Measurements from ENCODE around the gene ZBTB7C.

ZBTB7C gene

GRCh38 chr18:48136051-48136826, 272.9 kb downstream of the ZBTB7C start:
- no peak for DNase-seq

GRCh38 chr18:48135436-48135966, 273.7 kb downstream of the ZBTB7C start:
- no peak for DNase-seq

DNA sequence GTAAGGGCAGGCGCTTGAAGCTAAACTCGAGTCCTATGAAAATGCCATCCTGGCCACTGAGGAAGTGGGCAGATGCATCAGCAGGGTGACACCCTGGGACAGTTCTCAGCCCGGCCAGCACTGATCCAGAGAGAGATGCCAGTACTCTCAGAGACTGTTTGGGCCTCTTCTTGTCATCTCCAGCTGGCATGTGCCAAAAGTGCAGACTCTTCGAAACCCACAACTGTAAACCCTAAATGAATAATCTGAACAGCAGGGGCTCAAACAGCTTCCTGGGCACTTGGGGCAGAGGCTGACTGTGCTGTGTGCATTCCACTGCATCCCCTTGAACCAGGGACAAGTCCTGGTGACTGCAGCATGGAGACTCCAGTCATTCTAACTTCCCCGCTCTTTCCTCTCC, 274.6 kb downstream of the ZBTB7C start:
- DNase-seq, result no peak

DNA sequence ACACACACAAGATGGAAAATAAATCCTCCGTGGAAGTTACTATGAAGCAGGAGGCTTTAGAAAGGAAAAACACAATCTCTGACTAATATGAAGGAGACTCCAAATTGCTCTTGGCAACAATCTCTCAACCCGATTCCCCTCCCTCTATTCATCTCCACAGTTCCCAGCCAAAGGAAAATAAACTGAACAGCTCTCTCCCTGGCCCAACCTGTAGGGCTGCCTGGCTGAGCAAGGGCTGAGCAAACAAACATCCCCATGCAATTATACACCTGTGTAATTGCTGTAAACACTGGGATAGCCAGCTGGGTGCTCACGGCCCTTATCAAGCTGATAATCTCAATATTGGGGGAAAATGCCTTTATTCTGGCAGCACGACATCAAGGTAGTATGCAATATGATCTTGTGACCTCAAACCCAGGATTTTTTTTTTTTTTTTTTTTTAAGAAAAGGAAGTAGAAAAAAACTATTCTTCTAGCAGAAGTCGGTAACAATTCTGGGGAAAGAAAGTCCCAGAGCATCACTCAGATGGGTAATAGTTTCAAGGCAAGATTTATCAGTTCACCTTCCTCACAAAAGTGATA, 275.4 kb downstream of the ZBTB7C start:
- no peak for DNase-seq

- DNase-seq, result no peak
Measured at GRCh38 chr18:48132797-48133655, 276.2 kb downstream of the ZBTB7C start.

DNA sequence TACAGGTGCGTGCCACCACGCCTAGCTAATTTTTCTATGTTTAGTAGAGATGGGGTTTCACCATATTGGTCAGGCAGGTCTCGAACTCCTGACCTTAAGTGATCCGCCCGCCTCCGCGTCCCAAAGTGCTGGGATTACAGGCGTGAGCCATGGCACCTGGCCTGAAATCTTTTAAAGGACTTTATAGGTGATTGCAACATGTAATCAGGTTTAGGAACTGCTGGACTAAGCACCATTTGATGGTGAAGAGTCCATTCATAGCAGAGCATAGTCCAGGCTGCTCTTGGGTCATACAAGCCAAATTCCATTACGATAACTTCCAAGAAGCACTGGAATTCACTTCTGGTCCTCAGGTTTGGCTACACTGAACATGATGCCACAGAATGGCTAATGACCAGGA, 278.1 kb downstream of the ZBTB7C start:
- DNase-seq, result no peak

DNA sequence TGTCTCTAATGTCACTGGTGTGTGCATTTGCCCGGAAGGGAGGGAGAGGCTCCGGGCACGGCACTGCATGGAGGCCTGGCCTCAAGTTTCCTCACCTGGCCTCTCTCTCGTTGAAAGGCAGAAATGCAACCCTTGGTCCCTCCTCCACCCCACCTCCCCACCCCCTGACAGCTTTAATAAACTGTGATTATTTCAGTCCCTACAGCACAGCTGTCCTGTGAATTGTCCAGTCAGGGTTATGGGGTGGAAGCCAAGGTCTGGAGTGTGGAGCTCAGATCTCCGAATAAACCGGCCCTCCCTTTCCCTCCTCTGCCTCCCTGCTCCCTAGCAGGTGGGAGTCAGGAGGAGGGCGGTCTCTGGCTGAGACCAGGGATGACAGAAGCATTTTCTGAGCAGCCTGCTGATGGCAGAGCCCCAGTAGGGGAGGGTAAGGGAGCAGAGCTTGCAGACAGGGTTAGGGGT, 279.5 kb downstream of the ZBTB7C start:
- DNase-seq, result no peak

DNA sequence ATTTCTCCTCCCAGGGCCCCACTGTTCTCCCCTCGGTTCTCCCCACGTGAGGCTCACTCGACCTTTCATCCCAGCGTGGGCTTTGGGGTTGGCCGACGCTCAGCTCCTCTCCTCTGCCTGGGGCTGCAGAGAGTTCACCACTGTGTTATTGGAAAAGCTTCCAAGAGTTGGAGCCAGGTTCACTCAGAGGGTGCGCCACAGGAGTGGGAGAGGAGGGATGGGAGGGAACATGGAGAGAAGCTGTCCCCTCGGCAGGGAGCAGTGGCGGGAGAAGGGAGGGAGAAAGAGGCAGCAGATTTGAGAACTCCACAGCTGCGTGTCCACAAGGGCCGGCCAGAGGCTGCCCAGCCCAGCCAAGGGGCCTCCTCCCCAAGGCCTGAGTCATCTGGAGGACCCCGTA, 281.6 kb downstream of the ZBTB7C start:
- DNase-seq, result no peak

GRCh38 chr18:48126240-48126639, 282.9 kb downstream of the ZBTB7C start:
- DNase-seq, result no peak

DNA sequence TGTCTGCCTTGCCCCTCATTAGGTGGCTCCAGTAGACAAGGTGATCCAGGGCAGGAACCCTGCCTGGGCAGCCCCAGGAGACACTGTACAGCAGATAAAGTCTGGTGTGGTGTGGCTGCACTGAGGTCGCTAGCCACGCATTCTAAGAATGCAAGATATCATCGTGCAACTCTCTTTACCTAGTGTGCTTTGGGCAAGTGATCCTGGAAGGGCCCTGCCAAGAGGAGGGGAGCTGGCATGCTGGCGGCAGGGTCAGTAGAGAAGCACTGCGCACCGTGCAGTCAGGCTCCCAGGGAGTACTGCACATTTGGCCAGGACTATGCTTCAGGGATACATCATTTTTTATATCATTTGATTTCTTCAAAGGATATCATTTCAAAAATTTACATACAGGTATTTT, 283.5 kb downstream of the ZBTB7C start:
- no peak for DNase-seq

- DNase-seq, result no peak
Measured at GRCh38 chr18:48124857-48125626, 284.1 kb downstream of the ZBTB7C start.

GRCh38 chr18:48123941-48124340, 285.2 kb downstream of the ZBTB7C start:
- no peak for DNase-seq

DNA sequence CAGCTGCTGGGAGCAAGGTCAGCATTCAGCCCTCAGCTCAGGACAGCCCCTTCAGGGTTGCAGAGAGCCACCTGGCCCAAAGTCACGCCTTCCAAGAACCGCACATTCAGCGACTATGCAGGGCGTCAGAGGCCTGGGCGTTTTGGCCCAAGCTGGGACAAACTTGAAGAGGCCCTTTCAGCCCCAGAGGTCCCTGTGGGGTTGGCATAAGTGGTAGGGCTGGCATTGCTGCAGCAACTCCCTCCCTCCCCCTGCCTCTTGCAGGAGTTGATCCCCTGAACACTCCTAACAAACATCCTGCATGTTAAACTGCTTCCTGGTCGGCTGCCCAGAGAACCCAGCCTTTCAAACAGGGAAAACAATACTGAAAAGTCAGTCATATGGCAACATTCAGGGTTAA, 285.9 kb downstream of the ZBTB7C start:
- no peak for DNase-seq

- no peak for DNase-seq
Measured at GRCh38 chr18:48122816-48123215, 286.4 kb downstream of the ZBTB7C start.

GRCh38 chr18:48122376-48122775, 286.8 kb downstream of the ZBTB7C start:
- no peak for DNase-seq

GRCh38 chr18:48121752-48122151, 287.4 kb downstream of the ZBTB7C start:
- no peak for DNase-seq

DNA sequence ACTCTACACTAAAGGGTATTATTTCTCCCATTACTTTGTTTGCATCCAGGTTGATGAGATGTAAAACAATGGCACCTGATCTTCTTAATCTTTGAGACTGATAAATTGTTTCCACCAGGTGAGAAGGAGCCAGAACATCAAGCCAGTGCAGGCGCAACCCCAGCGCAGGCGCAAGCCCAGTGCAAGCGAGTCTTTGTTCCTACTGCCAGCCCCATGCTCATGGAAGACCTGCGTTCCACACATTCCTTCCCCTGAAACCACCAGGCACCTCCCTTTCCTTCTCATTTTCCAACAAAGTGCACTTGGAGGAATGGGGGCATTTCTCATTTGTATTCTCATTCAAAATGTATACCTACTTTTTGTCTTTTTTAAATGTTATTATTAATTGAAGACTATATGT, 290.0 kb downstream of the ZBTB7C start:
- no peak for DNase-seq

- DNase-seq, result no peak
Measured at GRCh38 chr18:48116873-48117630, 292.1 kb downstream of the ZBTB7C start.

GRCh38 chr18:48116017-48116416, 293.2 kb downstream of the ZBTB7C start:
- no peak for DNase-seq

GRCh38 chr18:48113691-48114090, 295.5 kb downstream of the ZBTB7C start:
- DNase-seq, result no peak

GRCh38 chr18:48111587-48111986, 297.6 kb downstream of the ZBTB7C start:
- no peak for DNase-seq

DNA sequence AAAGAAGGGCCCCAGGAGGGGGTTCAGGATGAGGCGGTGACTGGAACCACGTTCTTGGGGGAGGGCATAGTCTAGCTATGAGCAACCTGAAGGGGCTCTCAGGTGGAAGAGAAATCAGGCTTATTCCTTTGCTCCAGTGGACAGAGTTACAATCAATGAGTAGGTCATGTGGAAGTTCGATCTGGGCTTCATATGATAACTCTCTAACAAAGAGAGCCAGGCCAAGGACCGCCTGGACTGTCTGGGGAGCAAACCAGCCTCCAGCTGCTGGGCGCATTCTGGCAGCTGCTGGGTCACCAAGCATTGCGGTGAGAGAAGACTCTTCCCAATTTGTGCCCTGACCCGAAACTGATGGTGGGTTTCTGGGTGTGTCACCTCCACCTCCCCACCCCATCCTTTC, 298.4 kb downstream of the ZBTB7C start:
- DNase-seq, result no peak
